ENCODE data around the gene TPSAB1. TPM values are rescaled to one million over a fixed set of nuclear protein-coding genes. Genes with fewer than 3 reads are reported as not detected.
"Not testable (repeated sequence)": the region's sequence is repeated elsewhere in the genome, so short reads cannot be mapped to it uniquely, and the experiment has no call there.

The TPSAB1 gene
- total RNA-seq (2022) (not detected in 2 replicates), Bru-seq, nascent RNA (not detected), BruChase-seq, experiment 1, labeled RNA remaining after a 6-hour chase (not detected), BruChase-seq, experiment 2, labeled RNA remaining after a 2-hour chase (not detected)
- long read RNA-seq, result 0 reads

GRCh38 chr16:1240436-1240835 is at the start of gene TPSAB1:
TPSAB1 (plus strand) TSS chr16:1240705; CDS start chr16:1240939, 234 bp downstream.
- intact Hi-C loops (cut with micrococcal nuclease; ENCODE audit: unreplicated experiment); H3K4me3 Mint-ChIP-seq (ENCODE audit: low read depth, unreplicated experiment): not testable (repeated sequence)
- H3K27me3 Mint-ChIP-seq (ENCODE audit: unreplicated experiment), result peaks cover 37% of the 10 kb centered on the region

DNA sequence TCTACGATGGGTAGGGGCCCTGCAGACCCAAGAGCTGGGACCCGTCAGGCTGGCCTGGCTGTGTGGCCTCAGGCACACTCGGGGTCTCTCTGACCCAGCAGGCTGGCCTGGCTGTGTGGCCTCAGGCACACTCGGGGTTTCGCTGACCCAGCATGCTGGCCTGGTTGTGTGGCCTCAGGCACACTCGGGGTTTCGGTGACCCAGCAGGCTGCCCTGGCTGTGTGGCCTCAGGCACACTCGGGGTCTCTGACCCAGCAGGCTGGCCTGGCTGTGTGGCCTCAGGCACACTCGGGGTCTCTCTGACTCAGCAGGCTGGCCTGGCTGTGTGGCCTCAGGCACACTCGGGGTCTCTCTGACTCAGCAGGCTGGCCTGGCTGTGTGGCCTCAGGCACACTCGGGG is 49.7 kb upstream of the TPSAB1 start:
- DNase-seq; H3K4me1 Mint-ChIP-seq (ENCODE audit: low read depth, unreplicated experiment); H3K36me3 Mint-ChIP-seq (ENCODE audit: insufficient read depth, unreplicated experiment); H3K9me3 Mint-ChIP-seq (ENCODE audit: low read depth, unreplicated experiment); intact Hi-C loops (cut with micrococcal nuclease; ENCODE audit: unreplicated experiment); BruUV-seq (replicated peaks); H3K4me3 Mint-ChIP-seq (ENCODE audit: low read depth, unreplicated experiment); H3K27ac Mint-ChIP-seq (ENCODE audit: unreplicated experiment): not testable (repeated sequence)
- H3K27me3 Mint-ChIP-seq (ENCODE audit: unreplicated experiment), result peaks cover 73% of the 10 kb centered on the region
- CTCF ChIA-PET, result interaction anchor here (0.5 to 0.6 kb wide), 2 partner anchors 16 to 249 kb away, joined by 3 to 6 read pairs; no protein-coding TSS in a partner anchor

More at GRCh38 chr16:1240436-1240835, at the start of gene TPSAB1:
- H3K27ac Mint-ChIP-seq (ENCODE audit: unreplicated experiment); H3K9me3 Mint-ChIP-seq (ENCODE audit: low read depth, unreplicated experiment); H3K4me1 Mint-ChIP-seq (ENCODE audit: low read depth, unreplicated experiment); BruUV-seq (replicated peaks); H3K36me3 Mint-ChIP-seq (ENCODE audit: insufficient read depth, unreplicated experiment); CTCF ChIA-PET: not testable (repeated sequence)
- peak; percentile 0 for DNase-seq

GRCh38 chr16:1192384-1193073 is 48.0 kb upstream of the TPSAB1 start:
- BruUV-seq (replicated peaks), result no TSS peak

GRCh38 chr16:1193143-1193824 is 47.2 kb upstream of the TPSAB1 start:
- H3K4me1 Mint-ChIP-seq (ENCODE audit: low read depth, unreplicated experiment), result no peaks in the 10 kb centered on the region
- BruUV-seq (replicated peaks), result no TSS peak
- peaks cover 6% of the 10 kb centered on the region for H3K36me3 Mint-ChIP-seq (ENCODE audit: insufficient read depth, unreplicated experiment)
- DNase-seq, result peak; percentile 65
- H3K27ac Mint-ChIP-seq (ENCODE audit: unreplicated experiment), result no peak overlapping the region
- intact Hi-C loops (cut with micrococcal nuclease; ENCODE audit: unreplicated experiment), result loop anchor here (2.0 kb wide), 1 partner anchor 86 kb away; no protein-coding TSS in a partner anchor
- CTCF ChIA-PET, result interaction anchor here (0.6 to 1.3 kb wide), 3 partner anchors 22 to 87 kb away, joined by 3 to 6 read pairs (median 5); no protein-coding TSS in a partner anchor
- H3K9me3 Mint-ChIP-seq (ENCODE audit: low read depth, unreplicated experiment), result no peaks in the 10 kb centered on the region
- peaks cover 74% of the 10 kb centered on the region for H3K27me3 Mint-ChIP-seq (ENCODE audit: unreplicated experiment)
- TF ChIP-seq, protein P1, sequence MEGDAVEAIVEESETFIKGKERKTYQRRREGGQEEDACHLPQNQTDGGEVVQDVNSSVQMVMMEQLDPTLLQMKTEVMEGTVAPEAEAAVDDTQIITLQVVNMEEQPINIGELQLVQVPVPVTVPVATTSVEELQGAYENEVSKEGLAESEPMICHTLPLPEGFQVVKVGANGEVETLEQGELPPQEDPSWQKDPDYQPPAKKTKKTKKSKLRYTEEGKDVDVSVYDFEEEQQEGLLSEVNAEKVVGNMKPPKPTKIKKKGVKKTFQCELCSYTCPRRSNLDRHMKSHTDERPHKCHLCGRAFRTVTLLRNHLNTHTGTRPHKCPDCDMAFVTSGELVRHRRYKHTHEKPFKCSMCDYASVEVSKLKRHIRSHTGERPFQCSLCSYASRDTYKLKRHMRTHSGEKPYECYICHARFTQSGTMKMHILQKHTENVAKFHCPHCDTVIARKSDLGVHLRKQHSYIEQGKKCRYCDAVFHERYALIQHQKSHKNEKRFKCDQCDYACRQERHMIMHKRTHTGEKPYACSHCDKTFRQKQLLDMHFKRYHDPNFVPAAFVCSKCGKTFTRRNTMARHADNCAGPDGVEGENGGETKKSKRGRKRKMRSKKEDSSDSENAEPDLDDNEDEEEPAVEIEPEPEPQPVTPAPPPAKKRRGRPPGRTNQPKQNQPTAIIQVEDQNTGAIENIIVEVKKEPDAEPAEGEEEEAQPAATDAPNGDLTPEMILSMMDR (IDR thresholded peaks at IDR 0.05; ENCODE audit: unreplicated experiment), result no peak
- no peak overlapping the region for H3K4me3 Mint-ChIP-seq (ENCODE audit: low read depth, unreplicated experiment)

More at GRCh38 chr16:1192384-1193073, 48.0 kb upstream of the TPSAB1 start:
- Mint-ChIP-seq H3K36me3 (ENCODE audit: insufficient read depth, unreplicated experiment) (peaks cover 6% of the 10 kb centered on the region), H3K4me1 (ENCODE audit: low read depth, unreplicated experiment) (no peaks in the 10 kb centered on the region), H3K4me3 (ENCODE audit: low read depth, unreplicated experiment) (no peak overlapping the region), H3K27me3 (ENCODE audit: unreplicated experiment) (peaks cover 74% of the 10 kb centered on the region), H3K27ac (ENCODE audit: unreplicated experiment) (no peak overlapping the region), H3K9me3 (ENCODE audit: low read depth, unreplicated experiment) (no peaks in the 10 kb centered on the region)
- no peak for DNase-seq
- intact Hi-C loops (cut with micrococcal nuclease; ENCODE audit: unreplicated experiment), result loop anchor here (2.0 kb wide), 1 partner anchor 86 kb away; no protein-coding TSS in a partner anchor
- CTCF ChIA-PET, result interaction anchor here (1.3 kb wide), 1 partner anchor 87 kb away, joined by 6 read pairs; no protein-coding TSS in a partner anchor
- TF ChIP-seq, protein P1 (IDR thresholded peaks at IDR 0.05; ENCODE audit: unreplicated experiment), result no peak

Data from Calu3 (cell line).